Endothelial cell of umbilical vein (primary cell): ENCODE results near the gene UBN2.

Experiments
- CTCF ChIP-seq, 2 donors: IDR thresholded peaks; 1 replicate in 1 of 2; 2 replicates in 1 of 2; pipeline ENCODE4 v1.5.1; 2011; ENCODE audit warnings: low read length in 2 of 2, mild to moderate bottlenecking in 2 of 2, moderate library complexity in 2 of 2, control low read depth in 1 of 2, inconsistent platforms in 1 of 2, low read depth in 1 of 2; ENCODE audit not compliant: insufficient read depth in 1 of 2; ENCODE audit errors: extremely low read depth in 1 of 2
- EZH2 ChIP-seq: IDR thresholded peaks from 2 replicates; pipeline ENCODE4 v1.6.1; 2012; ENCODE audit warnings: borderline replicate concordance, low read depth, mild to moderate bottlenecking, moderate library complexity, low read length, inconsistent platforms; ENCODE audit not compliant: severe bottlenecking
- FOS ChIP-seq: IDR thresholded peaks from 2 replicates; pipeline ENCODE4 v1.6.1; 2011; ENCODE audit warnings: mild to moderate bottlenecking, low read length, moderate library complexity, borderline replicate concordance; ENCODE audit not compliant: insufficient read depth
- JUN ChIP-seq: IDR thresholded peaks from 2 replicates; pipeline ENCODE4 v1.6.1; 2011; ENCODE audit warnings: borderline replicate concordance, low read depth; ENCODE audit not compliant: insufficient read length, insufficient read depth
- MAX ChIP-seq: IDR thresholded peaks from 2 replicates; pipeline ENCODE4 v1.6.1; 2011; ENCODE audit not compliant: insufficient read depth, insufficient read length
- POLR2A ChIP-seq: IDR thresholded peaks from 2 replicates; pipeline ENCODE4 v1.6.1; 2012; ENCODE audit warnings: low read depth, mild to moderate bottlenecking, control low read depth, low read length
- POLR2AphosphoS5 ChIP-seq: IDR thresholded peaks from 2 replicates; pipeline ENCODE4 v1.6.1; 2012; ENCODE audit warnings: low read depth, mild to moderate bottlenecking, control low read depth, low read length, moderate library complexity; ENCODE audit not compliant: insufficient read depth

- TF ChIP-seq CTCF (IDR thresholded peaks at IDR 0.05; ENCODE audit: extremely low read depth in 1 of 2, insufficient read depth in 1 of 2, low read depth in 1 of 2, low read length in 2 of 2) = peak; percentile 9 to 30
- TF ChIP-seq EZH2 = no peak
- TF ChIP-seq POLR2AphosphoS5 = no peak
- no peak for TF ChIP-seq MAX
- no peak for TF ChIP-seq JUN
- no peak for TF ChIP-seq POLR2A
- TF ChIP-seq FOS = no peak
These were observed 90.2 kb downstream of the UBN2 start for GRCh38 chr7:139321071-139321745.
